Activated T-helper 1 cell treated with anti-CD3 and anti-CD28 coated beads, Interleukin-2, amount 50 U/mL, for 16 hours (primary cell): ENCODE measurements around the gene IRS2.
"Not testable (repeated sequence)": the region's sequence is repeated elsewhere in the genome, so short reads cannot be mapped to it uniquely, and the experiment has no call there.

ENCODE experiments used
- DNase-seq, 2 donors: peaks; one replicate each; pipeline ENCODE4 v3.0.0-alpha.2; 2020; ENCODE audit warnings: low read depth in 1 of 2, low spot score in 1 of 2

Gene IRS2

DNA sequence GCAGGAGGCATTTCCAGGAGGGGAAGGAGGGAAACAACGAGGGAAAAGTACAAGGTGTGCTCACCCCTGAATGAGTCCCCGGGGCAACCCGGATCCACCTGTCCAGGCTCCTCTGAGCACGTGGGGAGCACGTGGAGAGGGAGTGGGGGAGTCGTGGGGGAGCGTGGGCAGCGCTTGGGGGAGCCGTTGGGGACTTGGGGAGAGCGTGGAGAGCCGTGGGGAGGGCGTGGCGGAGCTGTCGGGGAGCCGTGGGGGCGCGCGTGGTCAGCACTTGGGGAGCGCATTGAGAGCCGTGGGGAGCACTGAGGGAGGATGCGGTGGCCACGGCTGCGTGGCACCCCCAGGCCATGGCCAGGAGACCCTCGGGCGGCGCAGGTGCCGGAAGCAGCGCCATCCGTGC lies 52.8 kb downstream of the IRS2 start:
- DNase-seq, result no peak

DNA sequence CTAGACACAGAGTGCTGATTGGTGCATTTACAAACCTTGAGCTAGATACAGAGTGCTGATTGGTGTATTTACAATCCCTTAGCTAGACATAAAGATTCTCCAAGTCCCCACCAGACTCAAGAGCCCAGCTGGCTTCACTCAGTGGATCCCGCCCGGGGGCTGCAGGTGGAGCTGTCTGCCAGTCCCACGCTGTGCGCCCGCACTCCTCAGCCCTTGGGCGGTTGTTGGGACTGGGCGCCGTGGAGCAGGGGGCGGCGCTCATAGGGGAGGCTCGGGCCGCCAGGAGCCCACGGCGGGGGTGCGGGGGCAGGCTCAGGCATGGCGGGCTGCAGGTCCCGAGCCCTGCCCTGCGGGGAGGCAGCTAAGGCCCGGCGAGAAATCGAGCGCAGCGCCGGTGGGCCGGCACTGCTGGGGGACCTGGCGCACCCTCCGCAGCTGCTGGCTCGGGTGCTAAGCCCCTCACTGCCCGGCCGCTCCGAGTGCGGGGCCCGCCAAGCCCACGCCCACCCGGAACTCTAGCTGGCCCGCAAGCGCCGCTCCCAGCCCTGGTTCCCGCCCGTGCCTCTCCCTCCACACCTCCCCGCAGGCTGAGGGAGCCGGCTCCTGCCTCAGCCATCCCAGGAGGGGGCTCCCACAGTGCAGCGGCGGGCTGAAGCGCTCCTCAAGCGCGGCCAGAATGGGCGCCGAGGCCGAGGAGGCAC lies 53.8 kb downstream of the IRS2 start:
- DNase-seq, result not testable (repeated sequence)

DNA sequence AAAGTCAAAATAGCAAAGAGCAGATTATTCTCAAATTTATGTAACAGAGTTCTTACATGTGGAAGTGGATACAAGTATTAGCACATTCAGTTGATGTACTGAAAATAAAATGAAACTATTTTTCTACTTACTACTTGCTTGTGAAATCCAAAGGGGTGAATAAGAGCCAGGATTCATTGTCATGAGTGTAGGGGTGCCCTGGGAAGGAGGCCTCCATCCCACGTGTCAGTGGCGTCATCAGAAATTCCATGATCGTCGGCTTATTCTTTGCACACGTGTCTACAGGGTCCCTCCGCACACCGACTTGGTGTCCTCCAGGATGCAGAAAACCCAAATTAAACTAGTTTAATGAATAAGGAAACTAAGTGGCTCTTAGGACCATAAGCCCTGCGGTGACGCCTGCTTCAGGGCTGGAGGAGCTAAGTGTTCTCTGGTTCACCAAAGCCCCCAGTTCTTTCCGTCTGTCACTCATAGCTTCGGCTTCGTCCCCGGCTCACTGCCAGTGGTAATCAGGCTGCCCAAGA lies 55.5 kb downstream of the IRS2 start:
- no peak for DNase-seq

DNA sequence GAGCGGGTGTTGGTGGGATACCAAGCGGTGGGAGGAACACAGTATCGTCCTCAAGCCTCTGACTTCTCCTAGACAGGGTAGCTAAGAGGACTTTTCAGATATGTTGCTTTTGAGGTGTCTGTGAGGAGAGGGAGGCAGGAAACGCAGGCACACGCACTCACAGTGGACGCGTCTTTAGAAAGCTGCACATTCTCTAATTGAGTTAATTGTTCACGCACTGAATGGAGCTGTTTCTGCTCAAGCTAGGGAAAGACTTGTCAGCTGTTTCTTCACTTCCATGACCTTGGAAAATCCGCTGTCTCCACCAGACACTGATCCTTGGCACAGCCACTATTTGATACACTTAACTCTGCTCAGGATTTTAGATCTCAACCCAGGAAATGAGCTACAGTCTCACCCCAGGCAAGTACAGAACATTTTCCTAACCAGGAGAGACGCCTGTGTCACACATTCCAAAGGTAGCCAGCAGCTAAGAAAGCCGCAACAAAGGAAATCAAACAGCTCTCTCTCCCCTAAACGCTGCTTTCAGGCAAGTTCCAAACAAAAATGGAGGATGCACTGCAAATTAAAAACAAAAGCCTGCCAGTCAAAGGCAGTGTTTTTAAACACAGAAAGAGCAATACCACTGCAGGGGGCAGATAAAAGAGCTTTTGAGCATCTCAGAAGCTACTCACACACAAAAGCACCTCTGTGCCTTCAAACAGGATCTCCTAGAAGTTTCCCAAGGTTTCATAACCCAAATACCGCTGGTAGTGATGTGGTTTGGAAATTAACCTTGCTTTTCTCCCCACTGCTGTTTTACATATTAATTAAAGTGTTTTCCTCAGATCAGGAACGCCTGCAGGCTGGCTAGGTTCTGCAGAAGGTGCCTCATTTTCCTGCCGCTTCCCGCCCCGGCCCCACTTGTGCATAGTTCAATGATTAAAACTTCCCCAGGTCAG lies 57.3 kb downstream of the IRS2 start:
- no peak for DNase-seq

DNA sequence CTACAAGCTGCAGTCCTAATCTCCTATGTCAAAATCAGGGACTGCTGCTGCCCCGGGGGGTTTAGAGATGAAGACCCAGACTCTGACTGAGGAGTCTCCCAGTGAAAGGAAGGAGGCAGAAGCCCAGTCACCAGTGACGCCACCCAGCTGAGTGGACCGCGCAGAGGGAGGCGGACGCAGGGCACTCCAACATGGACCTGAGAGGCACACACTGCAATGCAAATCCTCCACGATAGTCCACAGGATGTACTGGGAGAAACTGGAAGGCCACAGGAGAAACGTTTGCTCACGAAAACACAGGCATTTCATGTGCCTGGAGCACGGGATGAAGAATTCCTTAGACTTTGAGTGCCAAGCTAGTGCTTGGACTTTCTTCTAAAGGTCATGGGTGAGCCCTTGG lies 58.3 kb downstream of the IRS2 start:
- no peak for DNase-seq

DNA sequence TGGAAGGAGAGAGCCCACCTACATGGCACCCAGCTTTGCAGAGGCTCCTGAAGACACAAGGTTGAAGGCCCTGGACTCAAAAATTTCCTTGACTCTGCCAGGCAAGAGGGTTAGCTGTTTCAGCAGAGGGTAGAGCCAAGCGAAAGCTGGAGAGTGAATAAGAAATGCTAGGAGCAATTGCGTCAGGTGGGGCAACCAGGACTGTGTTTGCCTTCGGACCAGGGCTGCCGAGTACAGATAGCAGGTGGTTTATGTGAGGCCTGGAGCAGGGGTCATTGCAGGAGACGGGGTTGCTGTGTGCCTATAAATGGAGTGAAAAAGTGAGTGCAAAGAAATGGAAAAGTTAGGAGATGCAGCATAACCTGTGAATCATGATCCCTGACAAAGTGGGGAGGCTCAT lies 59.1 kb downstream of the IRS2 start:
- DNase-seq, result no peak

DNA sequence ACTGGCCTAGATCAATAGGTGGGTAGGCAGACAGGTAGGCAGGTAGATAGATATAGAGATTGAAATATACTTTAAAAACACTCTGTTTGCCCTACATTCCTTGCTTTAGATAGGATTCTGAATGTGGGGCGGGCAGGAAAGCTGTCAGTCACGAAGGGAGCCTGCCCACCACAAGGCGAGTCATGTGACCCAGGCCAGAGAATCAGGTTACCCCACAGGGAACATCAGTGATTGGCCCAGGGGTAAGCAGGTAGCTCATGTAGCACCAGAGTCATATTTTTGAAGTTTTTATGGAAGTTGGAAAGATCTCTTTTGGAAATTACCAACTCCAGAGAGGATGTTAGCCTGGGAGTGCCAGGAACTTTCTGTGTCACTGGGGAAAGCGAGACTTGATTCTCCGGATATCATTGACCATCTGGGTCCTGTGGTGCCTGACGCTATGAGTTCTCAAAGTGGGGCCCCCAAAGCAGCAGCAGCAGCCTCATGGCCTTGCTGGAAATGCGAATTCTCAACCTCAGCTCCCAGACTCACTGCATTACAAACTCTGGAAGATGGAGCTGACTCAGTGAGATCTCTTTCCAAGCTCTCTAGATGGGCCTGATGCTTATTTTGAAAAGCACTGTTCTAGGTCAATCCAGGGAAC lies 60.3 kb downstream of the IRS2 start:
- no peak for DNase-seq

DNA sequence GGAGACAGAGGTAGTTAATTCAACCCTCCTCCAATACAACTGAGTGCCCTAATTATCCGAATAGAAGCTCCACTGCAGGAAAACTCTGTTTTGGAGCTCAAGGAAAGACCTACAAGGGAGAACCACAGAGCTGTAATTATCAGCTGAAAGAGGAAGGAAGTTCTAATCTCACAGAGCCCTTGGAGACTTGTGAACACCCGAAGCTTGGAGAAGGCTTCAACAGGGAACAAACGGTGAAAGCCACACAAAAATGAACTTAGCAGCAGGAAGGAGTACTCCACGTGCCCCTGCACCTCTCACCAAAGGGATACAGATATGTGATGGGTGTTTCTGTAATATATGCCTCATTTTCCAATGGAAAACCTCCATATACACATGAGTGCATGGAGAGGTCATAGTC lies 61.1 kb downstream of the IRS2 start:
- DNase-seq, result no peak

DNA sequence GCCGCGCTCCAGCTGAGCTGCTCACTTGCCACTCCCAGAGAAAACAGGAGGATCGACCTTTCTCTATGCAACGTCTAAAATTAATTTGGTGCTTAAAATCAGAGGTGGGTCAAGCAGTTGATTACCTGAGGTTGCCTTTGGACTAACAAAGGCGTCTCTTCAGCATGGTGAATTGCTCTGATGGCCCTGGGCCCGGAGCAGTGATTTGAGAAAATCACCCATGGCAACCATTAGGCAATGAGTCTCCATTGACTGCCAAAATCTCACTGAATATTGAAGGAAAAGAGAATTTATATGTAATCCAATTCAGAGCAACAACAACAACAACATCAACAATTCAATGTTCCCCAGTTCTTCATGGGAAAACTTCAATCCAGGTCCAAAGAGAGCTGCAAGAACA lies 61.8 kb downstream of the IRS2 start:
- no peak for DNase-seq

DNA sequence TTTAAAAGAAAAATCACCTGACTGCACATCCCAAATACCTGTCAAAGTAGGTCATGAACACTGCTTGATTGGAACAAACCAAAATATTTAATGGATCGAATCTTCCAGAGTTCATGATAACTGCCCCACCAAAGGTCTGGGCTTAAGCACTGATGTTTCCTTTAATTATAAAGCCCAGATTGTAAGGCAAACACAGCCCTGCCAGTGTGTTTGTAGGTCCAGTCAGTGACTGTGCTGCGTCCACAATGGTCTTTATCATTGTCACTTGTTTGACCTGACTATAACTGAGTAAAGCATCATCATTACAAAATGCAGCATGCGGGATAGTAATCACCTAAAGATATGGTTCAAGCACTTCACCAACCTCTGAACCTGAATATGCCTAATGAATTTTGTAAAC lies 63.3 kb downstream of the IRS2 start:
- DNase-seq, result no peak

DNA sequence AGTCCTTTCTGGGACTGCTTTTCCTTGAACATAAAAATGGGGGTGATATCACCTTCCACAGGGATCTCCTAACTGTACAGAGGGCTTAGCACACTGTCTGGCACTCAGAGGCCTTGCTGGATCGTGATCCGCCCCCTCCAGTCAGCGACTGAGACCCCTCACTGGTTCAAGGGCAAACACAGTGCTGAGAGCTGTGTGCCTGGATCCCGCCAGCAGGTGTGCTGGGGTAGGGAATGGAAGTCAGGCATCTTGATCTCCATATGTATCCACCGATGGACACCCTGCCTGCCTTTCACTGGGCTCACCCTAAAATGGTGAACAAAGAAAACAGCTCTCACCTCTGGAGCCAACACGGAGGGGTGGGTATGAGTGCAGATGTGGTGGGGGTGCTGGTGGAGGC lies 64.3 kb downstream of the IRS2 start:
- DNase-seq, result no peak

DNA sequence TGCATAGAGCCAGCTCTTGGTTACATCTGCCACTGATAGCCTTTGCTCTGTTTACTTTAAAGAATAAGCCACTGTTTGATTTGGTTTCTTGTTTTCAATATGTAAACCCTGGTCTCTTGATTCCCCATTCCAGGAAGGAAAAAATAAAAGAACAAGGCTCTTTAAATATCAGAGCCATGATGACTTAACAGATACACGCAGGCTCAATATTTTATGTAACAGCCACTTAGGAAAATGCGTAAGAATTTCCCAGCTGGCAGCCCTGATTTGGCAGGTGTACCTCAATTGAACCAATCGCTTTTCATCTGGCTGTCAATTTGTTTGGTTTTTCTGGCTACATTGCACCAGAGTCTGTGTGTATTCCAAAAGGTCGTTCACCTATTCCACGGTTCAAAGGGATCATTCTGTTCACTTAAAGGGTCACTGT lies 65.6 kb downstream of the IRS2 start:
- DNase-seq, result no peak

DNA sequence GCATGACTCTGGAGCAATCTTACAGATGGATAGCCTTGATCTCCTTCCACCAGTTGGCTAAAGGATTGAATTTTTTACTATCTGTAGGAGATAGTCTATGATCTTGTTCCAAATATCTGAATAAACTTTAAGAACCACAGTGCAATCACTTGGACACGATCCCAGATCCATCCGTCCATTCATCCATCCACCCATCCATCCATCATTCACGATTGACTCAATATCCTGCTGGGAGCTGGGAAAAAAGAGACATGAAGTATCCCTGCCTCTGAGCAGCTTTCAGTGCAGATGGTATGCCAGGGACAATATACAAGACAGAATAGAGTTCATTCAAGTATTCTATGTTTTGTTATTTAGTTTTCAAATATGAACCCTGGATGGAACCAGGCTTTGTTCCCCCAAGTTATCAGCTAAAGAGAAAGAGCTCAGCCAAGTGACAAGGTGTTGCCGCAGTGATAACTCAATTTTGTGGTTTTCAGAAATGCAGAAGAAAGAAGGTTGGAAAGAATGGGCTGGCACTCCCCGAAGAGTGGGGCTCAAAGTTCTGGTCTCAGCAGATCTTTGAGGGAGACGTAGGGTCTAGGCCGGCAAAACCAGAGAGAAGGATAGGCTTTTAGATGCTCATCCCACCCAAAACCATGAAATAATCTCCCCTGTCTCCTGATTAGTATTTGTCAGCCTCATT lies 66.3 kb downstream of the IRS2 start:
- no peak for DNase-seq

DNA sequence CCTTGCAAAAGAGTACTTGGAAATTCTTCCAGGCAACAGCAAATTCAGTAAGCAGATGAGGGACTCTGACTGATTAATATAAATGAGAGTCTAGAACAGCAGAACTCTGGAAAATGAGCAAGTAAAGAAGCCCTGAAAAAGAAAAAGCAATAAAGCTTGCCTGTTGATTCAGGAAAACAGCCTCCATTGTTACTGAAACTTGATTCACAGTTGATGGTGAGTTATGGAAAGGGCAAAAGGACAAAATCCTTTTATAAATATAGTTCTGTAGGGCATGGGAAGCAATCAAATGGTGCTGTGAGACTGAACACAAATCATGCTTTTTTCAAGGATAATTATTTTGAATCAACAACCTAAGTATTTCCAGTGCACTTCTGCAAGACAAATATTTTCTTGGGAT lies 67.7 kb downstream of the IRS2 start:
- DNase-seq, result no peak

DNA sequence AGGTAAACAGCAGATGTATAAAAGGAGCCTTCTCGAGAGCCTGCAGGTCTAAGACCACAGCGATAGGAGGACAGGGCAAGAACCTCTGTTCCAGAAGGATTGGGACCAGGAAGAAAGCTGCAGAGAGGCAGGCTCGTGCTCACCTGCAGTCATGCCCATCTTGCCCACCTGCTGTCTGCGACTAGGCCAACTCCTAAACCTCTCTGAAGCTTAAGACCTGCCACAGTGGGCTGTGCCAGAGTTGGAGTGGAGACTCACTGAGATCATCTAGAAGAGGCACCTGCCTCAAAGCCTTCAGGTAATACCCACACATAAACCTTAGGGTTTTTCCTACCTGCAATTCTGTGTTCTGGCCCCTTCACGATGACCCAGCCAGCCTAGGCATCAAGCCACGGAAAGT lies 68.7 kb downstream of the IRS2 start:
- DNase-seq, result no peak

DNA sequence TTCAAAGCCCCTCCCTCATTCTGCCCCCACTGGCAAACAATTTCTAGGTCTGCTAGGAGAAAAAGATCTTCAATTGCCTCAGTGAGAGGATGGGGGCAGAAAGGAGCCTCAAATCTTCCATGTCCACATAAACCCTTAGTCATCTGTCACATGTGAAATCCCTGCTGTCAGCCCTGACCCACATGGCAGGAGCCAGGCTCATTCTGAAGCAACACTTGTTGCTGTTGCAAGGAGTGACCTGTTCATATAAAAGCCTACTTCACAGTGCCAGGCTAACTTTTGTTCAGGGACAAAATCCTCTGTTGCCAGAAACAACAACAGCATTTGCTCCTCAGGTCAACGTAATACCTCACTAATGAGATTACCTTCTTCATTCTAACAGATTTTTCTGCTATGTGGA lies 70.5 kb downstream of the IRS2 start:
- no peak for DNase-seq

DNA sequence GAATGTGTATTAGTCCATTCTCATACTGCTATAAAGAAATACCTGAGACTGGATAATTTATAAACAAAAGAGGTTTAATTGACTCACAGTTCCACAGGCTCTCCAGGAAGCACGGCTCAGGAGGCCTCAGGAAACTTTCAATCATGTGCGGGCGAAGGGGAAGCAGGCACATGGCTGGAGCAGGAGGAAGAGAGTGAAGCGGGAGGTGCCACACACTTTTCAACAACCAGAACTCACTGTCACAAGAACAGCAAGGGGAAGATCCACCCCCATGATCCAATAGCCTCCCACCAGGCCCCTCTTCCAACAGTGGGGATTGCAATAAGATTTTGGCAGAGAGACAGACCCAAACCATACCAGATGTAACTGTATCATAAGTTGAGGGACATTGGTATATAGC lies 72.7 kb downstream of the IRS2 start:
- no peak for DNase-seq

DNA sequence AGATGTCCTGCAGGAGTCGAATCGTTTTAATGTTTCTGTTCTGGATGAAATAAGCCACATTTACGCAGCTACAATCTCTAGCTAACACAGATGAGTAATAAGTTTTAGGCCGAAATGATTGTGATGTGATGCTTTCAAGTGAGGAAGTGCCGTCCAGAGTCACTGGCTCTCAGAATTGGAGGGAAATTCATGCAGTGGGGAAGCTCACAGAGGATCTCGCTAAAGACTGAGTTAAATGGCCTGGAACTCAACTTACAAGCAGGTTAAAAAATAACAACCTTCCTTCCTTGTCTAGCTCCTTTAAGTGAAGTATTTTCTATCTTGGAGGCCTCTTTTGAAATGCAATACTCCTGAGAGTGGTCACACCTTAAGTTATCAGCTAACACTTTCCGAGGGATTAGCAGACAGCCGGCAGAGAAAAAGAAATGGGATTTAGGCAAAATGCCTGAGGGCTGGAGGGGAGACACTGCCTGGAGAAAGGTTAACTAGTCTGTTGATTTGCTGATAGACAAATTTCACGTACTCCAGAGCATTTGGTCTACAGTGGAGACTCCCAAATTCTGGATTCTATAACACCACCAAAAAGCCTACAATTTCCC lies 74.2 kb downstream of the IRS2 start:
- no peak for DNase-seq

DNA sequence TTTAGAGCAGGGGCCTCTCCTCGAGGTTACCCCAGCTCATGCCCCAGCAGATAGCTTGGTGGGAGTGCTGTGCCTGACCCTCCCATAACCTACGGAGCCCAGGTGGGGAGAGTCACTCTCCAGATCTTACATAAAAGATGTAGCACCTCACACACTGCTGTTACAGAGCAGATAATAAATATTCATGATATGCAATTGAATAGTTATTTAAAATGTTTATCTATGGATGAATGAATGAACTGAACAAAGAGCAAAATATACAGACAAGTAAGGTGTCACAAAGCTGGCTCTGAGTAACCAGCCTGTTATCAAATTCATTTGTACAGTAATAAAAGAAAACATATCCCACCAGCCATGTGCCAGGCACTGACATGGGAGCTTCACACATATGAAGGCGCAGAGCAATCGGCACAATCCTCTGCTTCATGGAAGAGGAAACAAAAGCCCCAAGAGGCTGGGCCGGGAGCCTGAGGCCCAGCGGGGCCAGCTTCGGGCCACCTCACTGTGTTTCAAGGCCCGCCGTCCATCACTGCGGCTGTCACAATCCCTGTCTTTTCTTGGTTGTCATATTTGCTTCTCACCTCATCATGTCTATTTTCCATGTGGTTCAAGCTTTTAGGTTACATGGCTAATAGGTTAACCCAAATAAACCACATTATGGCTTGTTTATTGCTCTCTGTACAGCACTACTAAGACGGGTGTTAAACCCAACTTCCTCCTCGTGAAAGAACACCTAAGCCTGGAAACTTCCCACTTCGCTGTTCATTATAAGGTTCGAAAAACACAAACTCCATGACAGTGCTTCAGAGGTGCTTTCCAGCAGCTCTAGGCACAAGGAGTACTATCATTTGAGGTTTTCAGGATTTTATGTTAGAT lies 78.4 kb downstream of the IRS2 start:
- DNase-seq, result no peak
